A549 (cell line): ENCODE measurements around the gene NME5. TPM values are rescaled to one million over a fixed set of nuclear protein-coding genes. Genes with fewer than 3 reads are reported as not detected.

ENCODE experiments used
- ATAC-seq, 2 experiments: fragments of 200-7000 bp in 1 of 2; fragments of >200 bp in 1 of 2; cut with Nextera tagmentation in 1 of 2; cut with Tn5 transposase in 1 of 2; 3 replicates each; pipeline versions ENCODE4 v1.8.0 to v1.9.1; 2018 to 2020; ENCODE audit warnings: mild to moderate bottlenecking in 1 of 2, moderate library complexity in 1 of 2
- CTCF ChIA-PET: fragments of 300-600 bp; sonication (Branson Sonifier 250); formaldehyde crosslinking; extraction: SDS; loops from one replicate; lab custom pipeline; 2021; ENCODE audit warnings: antibody characterized with exemption, inconsistent platforms; lab: Yijun Ruan, JAX
- POLR2A ChIA-PET: fragments of 350-600 bp; formaldehyde crosslinking; extraction: SDS; loops from one replicate; lab custom pipeline; 2021; ENCODE audit warnings: antibody characterized with exemption, inconsistent platforms; lab: Yijun Ruan, JAX
- DNase-seq, 2 experiments: peaks; one replicate each; pipeline versions ENCODE4 v3.0.0 to v3.0.0-alpha.2; 2011 to 2016; ENCODE audit warnings: low read depth in 1 of 2, low spot score in 1 of 2
- FAIRE-seq: peaks from 2 replicates; lab custom pipeline; 2011; peaks lifted over from hg19 to GRCh38; lab: Jason Lieb, UNC
- H3K27ac ChIP-seq, 2 experiments: fragments of >200 bp; sonication (Bioruptor Twin); formaldehyde crosslinking; 3 replicates each; pipeline ENCODE4 v1.5.1; 2016 to 2017
- H3K4me1 ChIP-seq: fragments of >200 bp; sonication (Bioruptor Twin); formaldehyde crosslinking; 3 replicates; pipeline ENCODE4 v1.6.1; 2016
- H3K4me2 ChIP-seq: fragments of >200 bp; sonication (Bioruptor Twin); formaldehyde crosslinking; 3 replicates; pipeline ENCODE4 v1.6.1; 2016
- H3K4me3 ChIP-seq: fragments of >200 bp; sonication (Bioruptor Twin); formaldehyde crosslinking; 3 replicates; pipeline ENCODE4 v1.5.1; 2016
- H3K9me3 ChIP-seq: fragments of >200 bp; sonication (Bioruptor Twin); formaldehyde crosslinking; 3 replicates; pipeline ENCODE4 v1.6.1; 2016
- ATOH8 ChIP-seq: fragments of 250-450 bp; sonication (Bioruptor Pico); IDR thresholded peaks from 2 replicates; pipeline ENCODE4 v1.5.0; 2020; ENCODE audit warnings: low read depth, mild to moderate bottlenecking, moderate library complexity
- CBX8 ChIP-seq: fragments of 200-600 bp; sonication (generic); IDR thresholded peaks from 2 replicates; pipeline ENCODE4 v1.6.1; 2016
- CHD2 ChIP-seq: fragments of 150-350 bp; IDR thresholded peaks from 2 replicates; pipeline ENCODE4 v1.6.1; 2014; ENCODE audit warnings: low read length; ENCODE audit not compliant: partially characterized antibody
- CTCF ChIP-seq: fragments of >200 bp; sonication (Bioruptor Twin); formaldehyde crosslinking; IDR thresholded peaks from 3 replicates; pipeline ENCODE4 v1.5.1; 2016
- EHF ChIP-seq: fragments of 250-450 bp; sonication (Bioruptor Pico); IDR thresholded peaks from 2 replicates; pipeline ENCODE4 v1.5.0; 2020; ENCODE audit warnings: mild to moderate bottlenecking
- EHMT2 ChIP-seq: fragments of 200-600 bp; sonication (generic); IDR thresholded peaks from 2 replicates; pipeline ENCODE4 v1.6.1; 2016; ENCODE audit warnings: antibody characterized with exemption, low read depth, mild to moderate bottlenecking, moderate library complexity
- HES2 ChIP-seq: fragments of >200 bp; sonication (Bioruptor Twin); formaldehyde crosslinking; IDR thresholded peaks from 2 replicates; pipeline ENCODE4 v1.6.1; 2016
- HOXB5 ChIP-seq: fragments of 250-450 bp; sonication (Bioruptor Pico); IDR thresholded peaks from 2 replicates; pipeline ENCODE4 v1.5.0; 2020; ENCODE audit warnings: mild to moderate bottlenecking, moderate library complexity
- JUNB ChIP-seq: fragments of >200 bp; sonication (Bioruptor Twin); formaldehyde crosslinking; IDR thresholded peaks from 2 replicates; pipeline ENCODE4 v1.6.1; 2016
- MAZ ChIP-seq: fragments of 150-350 bp; IDR thresholded peaks from 2 replicates; pipeline ENCODE4 v1.6.1; 2014; ENCODE audit warnings: antibody characterized with exemption, low read depth, low read length, borderline replicate concordance
- PBX3 ChIP-seq: IDR thresholded peaks from 2 replicates; pipeline ENCODE4 v1.6.1; 2012
- PHF8 ChIP-seq: fragments of 200-600 bp; sonication (generic); IDR thresholded peaks from 2 replicates; pipeline ENCODE4 v1.6.1; 2016; ENCODE audit warnings: low read depth, mild to moderate bottlenecking, antibody characterized with exemption, moderate library complexity, borderline replicate concordance
- RAD21 ChIP-seq, 2 experiments: fragments of >200 bp in 1 of 2; sonication (Bioruptor Twin) in 1 of 2; formaldehyde crosslinking in 1 of 2; IDR thresholded peaks in 1 of 2; conservative IDR thresholded peaks in 1 of 2; 2 replicates in 1 of 2; 3 replicates in 1 of 2; pipeline ENCODE4 v1.6.1; 2012 to 2018; ENCODE audit warnings: inconsistent platforms in 1 of 2
- RFX5 ChIP-seq: fragments of 450-650 bp; IDR thresholded peaks from 2 replicates; pipeline ENCODE4 v1.7.1; 2014; ENCODE audit warnings: antibody characterized with exemption, mild to moderate bottlenecking, moderate library complexity
- RNF2 ChIP-seq: fragments of 200-600 bp; sonication (generic); IDR thresholded peaks from 2 replicates; pipeline ENCODE4 v1.6.1; 2016; ENCODE audit warnings: low read depth, mild to moderate bottlenecking, antibody characterized with exemption, moderate library complexity, borderline replicate concordance
- SMC3 ChIP-seq: fragments of >200 bp; sonication (Bioruptor Twin); formaldehyde crosslinking; IDR thresholded peaks from 3 replicates; pipeline ENCODE4 v1.6.1; 2018; ENCODE audit warnings: inconsistent platforms
- WGBS: methylation state at CpG from one replicate; pipeline ENCODE4 v1.1.6; 2017; ENCODE audit errors: missing lambda C conversion rate; 5-methylcytosine and 5-hydroxymethylcytosine counted together
- polyA plus RNA-seq, 4 experiments: library from polyadenylated mRNA; depleted of rRNA in 3 of 4; stranded (reverse); fragments of >200 nt; fragmentation: RNase III in 1 of 4; extraction: RNeasy Plus Mini Kit Qiagen cat#74134 plus additional on column Dnase treatment in 1 of 4; gene quantifications; 2 replicates in 3 of 4; 3 replicates in 1 of 4; pipeline ENCODE4 v1.2.3, GENCODE V29; 2011 to 2017
- TF ChIP-seq, protein P1 (sequence below): fragments of 200-600 bp; sonication (generic); IDR thresholded peaks from 2 replicates; pipeline ENCODE4 v1.6.1; 2016; ENCODE audit warnings: antibody characterized with exemption, mild to moderate bottlenecking, moderate library complexity

Gene NME5
- polyA plus RNA-seq, 2 of the 4 experiments (the other 2 are of a cell fraction), result not detected

GRCh38 chr5:138169124-138169523 lies 29.9 kb upstream of the NME5 start:
- FAIRE-seq (no peak), DNase-seq (no peak), ATAC-seq (no peak)
- Histone ChIP-seq H3K4me1 (no peaks in the 10 kb centered on the region), H3K4me3 (no peak overlapping the region), H3K27ac (no peak overlapping the region), H3K9me3 (no peaks in the 10 kb centered on the region), H3K4me2 (no peak overlapping the region)
- CTCF ChIA-PET, result interaction anchor here (0.9 to 3.0 kb wide), 5 partner anchors 11 to 183 kb away, joined by 3 to 10 read pairs (median 4); partner anchors contain the start of genes KDM3B and KIF20A
- WGBS, result 98% methylated on average over 5 of the region's 5 CpGs
- TF ChIP-seq SMC3 (no peak), ATOH8 (CRISPR knock-in tag) (no peak), CBX8 (no peak), EHF (CRISPR knock-in tag) (no peak), CTCF (no peak)
- TF ChIP-seq, protein P1, sequence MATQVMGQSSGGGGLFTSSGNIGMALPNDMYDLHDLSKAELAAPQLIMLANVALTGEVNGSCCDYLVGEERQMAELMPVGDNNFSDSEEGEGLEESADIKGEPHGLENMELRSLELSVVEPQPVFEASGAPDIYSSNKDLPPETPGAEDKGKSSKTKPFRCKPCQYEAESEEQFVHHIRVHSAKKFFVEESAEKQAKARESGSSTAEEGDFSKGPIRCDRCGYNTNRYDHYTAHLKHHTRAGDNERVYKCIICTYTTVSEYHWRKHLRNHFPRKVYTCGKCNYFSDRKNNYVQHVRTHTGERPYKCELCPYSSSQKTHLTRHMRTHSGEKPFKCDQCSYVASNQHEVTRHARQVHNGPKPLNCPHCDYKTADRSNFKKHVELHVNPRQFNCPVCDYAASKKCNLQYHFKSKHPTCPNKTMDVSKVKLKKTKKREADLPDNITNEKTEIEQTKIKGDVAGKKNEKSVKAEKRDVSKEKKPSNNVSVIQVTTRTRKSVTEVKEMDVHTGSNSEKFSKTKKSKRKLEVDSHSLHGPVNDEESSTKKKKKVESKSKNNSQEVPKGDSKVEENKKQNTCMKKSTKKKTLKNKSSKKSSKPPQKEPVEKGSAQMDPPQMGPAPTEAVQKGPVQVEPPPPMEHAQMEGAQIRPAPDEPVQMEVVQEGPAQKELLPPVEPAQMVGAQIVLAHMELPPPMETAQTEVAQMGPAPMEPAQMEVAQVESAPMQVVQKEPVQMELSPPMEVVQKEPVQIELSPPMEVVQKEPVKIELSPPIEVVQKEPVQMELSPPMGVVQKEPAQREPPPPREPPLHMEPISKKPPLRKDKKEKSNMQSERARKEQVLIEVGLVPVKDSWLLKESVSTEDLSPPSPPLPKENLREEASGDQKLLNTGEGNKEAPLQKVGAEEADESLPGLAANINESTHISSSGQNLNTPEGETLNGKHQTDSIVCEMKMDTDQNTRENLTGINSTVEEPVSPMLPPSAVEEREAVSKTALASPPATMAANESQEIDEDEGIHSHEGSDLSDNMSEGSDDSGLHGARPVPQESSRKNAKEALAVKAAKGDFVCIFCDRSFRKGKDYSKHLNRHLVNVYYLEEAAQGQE, result no peak
- POLR2A ChIA-PET, result no interaction called here

DNA sequence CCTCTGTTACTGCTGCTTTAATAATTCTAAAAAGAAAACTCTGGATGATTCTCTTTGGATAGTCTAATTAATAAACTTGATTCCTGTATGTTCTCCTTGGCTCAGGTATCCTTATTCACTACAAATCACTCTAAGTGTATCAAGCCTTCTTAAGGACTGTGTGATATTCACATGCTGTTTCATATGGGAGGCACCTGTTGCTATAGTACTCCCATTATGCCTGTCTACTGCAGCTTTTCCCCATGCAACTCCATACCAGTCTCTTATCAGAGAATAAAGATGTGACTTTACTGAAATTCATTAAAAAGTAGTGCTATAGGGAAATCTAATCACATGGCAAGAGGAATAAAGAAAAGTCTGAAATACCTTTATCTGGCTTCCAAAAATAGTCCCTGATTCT lies 24.5 kb upstream of the NME5 start:
- TF ChIP-seq PBX3 (no peak), EHMT2 (no peak), MAZ (no peak), PHF8 (no peak), HOXB5 (no peak), RNF2 (no peak), RFX5 (no peak), SMC3 (no peak), CHD2 (no peak), JUNB (no peak), HES2 (no peak), RAD21 (conservative IDR thresholded peaks at IDR 0.05 in 1 of 2, IDR thresholded peaks at IDR 0.05 in 1 of 2) (no peak)
- no peak for FAIRE-seq
- no peak overlapping the region for H3K27ac ChIP-seq
- ChIA-PET CTCF (interaction anchor here (0.6 to 1.7 kb wide), 6 partner anchors 30 to 302 kb away, joined by 3 to 6 read pairs (median 3); partner anchors contain the start of gene KDM3B), POLR2A (no interaction called here)
- no peak for DNase-seq
- ATAC-seq, result no peak
- H3K4me2 ChIP-seq, result no peak overlapping the region
- no peaks in the 10 kb centered on the region for H3K4me1 ChIP-seq
- H3K4me3 ChIP-seq, result no peak overlapping the region
- H3K9me3 ChIP-seq, result no peaks in the 10 kb centered on the region
